Esophagus muscularis mucosa (tissue), 3 donors: ENCODE results near the gene CHKA.

Source experiments
- POLR2AphosphoS5 ChIP-seq, 2 donors: sonication (generic); formaldehyde crosslinking; IDR thresholded peaks; one replicate each; pipeline ENCODE4 v1.6.1; 2017; ENCODE audit warnings: antibody characterized with exemption in 2 of 2
- TF ChIP-seq, protein P1 (sequence below), 3 experiments: fragments of 200-600 bp in 2 of 3; fragments of 450-650 bp in 1 of 3; sonication (generic) in 2 of 3; IDR thresholded peaks; one replicate each; pipeline ENCODE4 v1.5.1; 2017 to 2019; ENCODE audit warnings: antibody characterized with exemption in 3 of 3, mild to moderate bottlenecking in 2 of 3, moderate library complexity in 1 of 3

DNA sequence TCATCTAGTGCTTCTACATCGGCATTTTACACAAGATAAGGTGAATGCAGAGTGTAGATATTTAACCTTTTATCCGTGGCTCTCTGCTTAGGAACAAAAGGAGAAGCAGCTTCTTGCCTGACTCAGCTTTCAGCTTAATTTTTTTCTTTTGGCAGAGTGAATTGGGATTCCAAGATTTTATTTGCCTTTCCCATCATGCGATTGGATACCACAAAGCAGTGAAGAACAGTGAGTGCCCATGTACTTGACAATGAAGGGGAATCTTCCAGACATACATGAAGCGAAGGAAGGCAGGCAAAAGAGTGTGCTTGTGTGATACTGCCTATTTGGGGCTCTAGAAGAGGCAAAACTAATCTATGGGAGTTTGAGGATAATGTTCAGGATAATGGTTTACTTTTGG lies 17.0 kb upstream of the CHKA start:
- TF ChIP-seq, protein P1, sequence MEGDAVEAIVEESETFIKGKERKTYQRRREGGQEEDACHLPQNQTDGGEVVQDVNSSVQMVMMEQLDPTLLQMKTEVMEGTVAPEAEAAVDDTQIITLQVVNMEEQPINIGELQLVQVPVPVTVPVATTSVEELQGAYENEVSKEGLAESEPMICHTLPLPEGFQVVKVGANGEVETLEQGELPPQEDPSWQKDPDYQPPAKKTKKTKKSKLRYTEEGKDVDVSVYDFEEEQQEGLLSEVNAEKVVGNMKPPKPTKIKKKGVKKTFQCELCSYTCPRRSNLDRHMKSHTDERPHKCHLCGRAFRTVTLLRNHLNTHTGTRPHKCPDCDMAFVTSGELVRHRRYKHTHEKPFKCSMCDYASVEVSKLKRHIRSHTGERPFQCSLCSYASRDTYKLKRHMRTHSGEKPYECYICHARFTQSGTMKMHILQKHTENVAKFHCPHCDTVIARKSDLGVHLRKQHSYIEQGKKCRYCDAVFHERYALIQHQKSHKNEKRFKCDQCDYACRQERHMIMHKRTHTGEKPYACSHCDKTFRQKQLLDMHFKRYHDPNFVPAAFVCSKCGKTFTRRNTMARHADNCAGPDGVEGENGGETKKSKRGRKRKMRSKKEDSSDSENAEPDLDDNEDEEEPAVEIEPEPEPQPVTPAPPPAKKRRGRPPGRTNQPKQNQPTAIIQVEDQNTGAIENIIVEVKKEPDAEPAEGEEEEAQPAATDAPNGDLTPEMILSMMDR (IDR thresholded peaks at IDR 0.05) = no peak
- TF ChIP-seq POLR2AphosphoS5 (IDR thresholded peaks at IDR 0.05) = no peak
